HepG2 (cell line): ENCODE results near the gene SMIM22. TPM values are rescaled to one million over a fixed set of nuclear protein-coding genes. Genes with fewer than 3 reads are reported as not detected.
A peak's percentile ranks its signal among the peaks of the same experiment; 100 is the strongest.

ENCODE experiments used
- ATAC-seq: fragments of 200-7000 bp; cut with Tn5 transposase; 3 replicates; pipeline ENCODE4 v1.9.1; 2020; ENCODE audit warnings: mild to moderate bottlenecking, moderate library complexity
- BruUV-seq: library from RNA; stranded (reverse); fragments of 400-500 nt; replicated peaks from 2 replicates; lab custom pipeline; 2021; lab: Mats Ljungman, UMichigan
- CTCF ChIA-PET: fragments of 300-600 bp; formaldehyde crosslinking; extraction: SDS; loops from one replicate; lab custom pipeline; 2021; ENCODE audit warnings: low total read pairs, inconsistent platforms, low intra/inter-chr PET ratio; lab: Yijun Ruan, JAX
- POLR2A ChIA-PET: fragments of 350-600 bp; sonication (Branson Sonifier 250); formaldehyde crosslinking; loops from one replicate; lab custom pipeline; 2020; ENCODE audit warnings: antibody characterized with exemption, inconsistent platforms; lab: Yijun Ruan, JAX
- DNase-seq: peaks from one replicate; pipeline ENCODE4 v3.0.0-alpha.2; 2015; ENCODE audit warnings: low spot score
- FAIRE-seq: peaks from 3 replicates; lab custom pipeline; 2011; peaks lifted over from hg19 to GRCh38; lab: Jason Lieb, UNC
- H2AFZ ChIP-seq: one replicate; pipeline ENCODE4 v1.6.1; 2011; ENCODE audit warnings: low read length, inconsistent platforms
- H3K27ac ChIP-seq: fragments of 300-600 bp; 3 replicates; pipeline ENCODE4 v1.8.0; 2011; ENCODE audit warnings: mixed run types, mild to moderate bottlenecking, mixed read lengths, low read length, inconsistent platforms; ENCODE audit not compliant: insufficient read depth; ENCODE audit errors: extremely low read length
- H3K27me3 ChIP-seq, 2 experiments: fragments of 200-600 bp in 1 of 2; 2 replicates in 1 of 2; 3 replicates in 1 of 2; pipeline versions ENCODE4 v1.6.0 to v1.8.0; 2011; ENCODE audit warnings: low read length in 2 of 2, mild to moderate bottlenecking in 2 of 2, moderate library complexity in 2 of 2, inconsistent platforms in 1 of 2; ENCODE audit not compliant: insufficient read depth in 2 of 2, control insufficient read depth in 1 of 2
- H3K36me3 ChIP-seq, 2 experiments: fragments of 200-600 bp in 1 of 2; replicated peaks in 1 of 2; 2 replicates in 1 of 2; 3 replicates in 1 of 2; pipeline versions ENCODE4 v1.5.1 to v1.8.0; 2011; ENCODE audit warnings: low read length in 2 of 2, inconsistent platforms in 1 of 2; ENCODE audit not compliant: insufficient read depth in 2 of 2, control insufficient read depth in 1 of 2
- H3K4me1 ChIP-seq: 2 replicates; pipeline ENCODE4 v1.5.1; 2012; ENCODE audit warnings: low read length, inconsistent platforms; ENCODE audit not compliant: insufficient read depth
- H3K4me2 ChIP-seq: 2 replicates; pipeline ENCODE4 v1.6.0; 2011; ENCODE audit warnings: low read depth, low read length, inconsistent platforms
- H3K4me3 ChIP-seq, 3 experiments: fragments of 200-600 bp in 1 of 3; sonication (generic), shearing (Covaris generic) in 1 of 3; replicated peaks in 1 of 3; 2 replicates each; pipeline ENCODE4 v1.5.1; 2011 to 2016; ENCODE audit warnings: low read length in 3 of 3, inconsistent platforms in 2 of 3, low read depth in 2 of 3, mild to moderate bottlenecking in 2 of 3, control low read depth in 1 of 3, mixed read lengths in 1 of 3; ENCODE audit not compliant: insufficient read depth in 1 of 3
- H3K79me2 ChIP-seq: one replicate; pipeline ENCODE4 v1.6.1; 2011; ENCODE audit warnings: low read length, inconsistent platforms; ENCODE audit not compliant: insufficient read depth
- H3K9ac ChIP-seq: 2 replicates; pipeline ENCODE4 v1.6.0; 2011; ENCODE audit warnings: mild to moderate bottlenecking, low read depth, low read length, inconsistent platforms; ENCODE audit not compliant: insufficient read depth
- H3K9me3 ChIP-seq: 2 replicates; pipeline ENCODE4 v1.5.1; 2012; ENCODE audit warnings: mild to moderate bottlenecking, low read length
- H4K20me1 ChIP-seq: 2 replicates; pipeline ENCODE4 v1.6.0; 2011; ENCODE audit warnings: inconsistent platforms, mild to moderate bottlenecking, low read length, moderate library complexity; ENCODE audit not compliant: insufficient read depth
- ATF7 ChIP-seq, 2 experiments: fragments of 450-650 bp in 1 of 2; sonication (generic) in 1 of 2; formaldehyde crosslinking in 1 of 2; IDR thresholded peaks; 2 replicates each; pipeline versions ENCODE4 v1.4.0 to v1.6.1; 2016 to 2020; ENCODE audit warnings: antibody characterized with exemption in 1 of 2, mild to moderate bottlenecking in 1 of 2, missing genetic modification reagents in 1 of 2
- BHLHE40 ChIP-seq: IDR thresholded peaks from 2 replicates; pipeline ENCODE4 v1.6.1; 2011; ENCODE audit warnings: low read length, improper control_type of control experiment
- CEBPB ChIP-seq: IDR thresholded peaks from 2 replicates; pipeline ENCODE4 v1.6.1; 2011; ENCODE audit warnings: low read depth, low read length, improper control_type of control experiment, borderline replicate concordance
- CEBPG ChIP-seq: IDR thresholded peaks from 2 replicates; pipeline ENCODE4 v1.6.1; 2016
- HDAC2 ChIP-seq: sonication (generic); formaldehyde crosslinking; IDR thresholded peaks from 2 replicates; pipeline ENCODE4 v1.4.0; 2020; ENCODE audit warnings: missing genetic modification reagents
- ISL2 ChIP-seq: sonication (generic); formaldehyde crosslinking; IDR thresholded peaks from 2 replicates; pipeline ENCODE4 v1.5.0; 2020; ENCODE audit warnings: missing genetic modification reagents
- NFIB ChIP-seq: sonication (generic); formaldehyde crosslinking; IDR thresholded peaks from 2 replicates; pipeline ENCODE4 v1.9.0; 2021; ENCODE audit warnings: missing genetic modification reagents, mild to moderate bottlenecking, borderline replicate concordance
- POGZ ChIP-seq: sonication (generic); formaldehyde crosslinking; IDR thresholded peaks from 2 replicates; pipeline ENCODE4 v1.4.0; 2020; ENCODE audit warnings: mild to moderate bottlenecking, missing genetic modification reagents
- SNAPC4 ChIP-seq: sonication (generic); formaldehyde crosslinking; IDR thresholded peaks from 2 replicates; pipeline ENCODE4 v1.4.0; 2020; ENCODE audit warnings: mild to moderate bottlenecking, missing genetic modification reagents
- ZFP36 ChIP-seq: fragments of 150-350 bp; IDR thresholded peaks from 2 replicates; pipeline ENCODE4 v1.6.1; 2018; ENCODE audit warnings: borderline replicate concordance, low read length, low read depth; ENCODE audit not compliant: partially characterized antibody
- ZIK1 ChIP-seq: sonication (generic); formaldehyde crosslinking; IDR thresholded peaks from 2 replicates; pipeline ENCODE4 v1.5.0; 2020; ENCODE audit warnings: mild to moderate bottlenecking, low read depth, missing genetic modification reagents, borderline replicate concordance
- ZNF770 ChIP-seq: sonication (generic); formaldehyde crosslinking; IDR thresholded peaks from 2 replicates; pipeline ENCODE4 v1.5.0; 2020; ENCODE audit warnings: mild to moderate bottlenecking, missing genetic modification reagents
- WGBS: methylation state at CpG from one replicate; pipeline ENCODE4 v1.1.6; 2017; ENCODE audit warnings: low lambda C conversion rate; 5-methylcytosine and 5-hydroxymethylcytosine counted together
- in situ Hi-C: cut with HindIII; loops from 2 replicates; pipeline ENCODE4 v1.10.0; 2017; ENCODE audit warnings: low pct_unique_long_range_greater_than_20kb; ENCODE audit not compliant: extremely low pct_ligation_motif_present
- intact Hi-C: fragments of 100-400 bp; cut with micrococcal nuclease; formaldehyde crosslinking; loops from one replicate; pipeline ENCODE4 v1.10.0; 2022; ENCODE audit not compliant: unreplicated experiment
- polyA plus RNA-seq, 8 experiments: library from polyadenylated mRNA; depleted of rRNA in 3 of 8; stranded (reverse) in 7 of 8; unstranded in 1 of 8; fragments of >200 nt; fragmentation: Illumina TruSeq in 4 of 8; extraction: Trizol in 4 of 8; gene quantifications; 2 replicates each; pipeline versions ENCODE4 v1.2.1 to v1.2.3, GENCODE V29; 2011 to 2016; ENCODE audit warnings: low read depth in 4 of 8, missing spikeins in 1 of 8, mixed read lengths in 1 of 8; ENCODE audit not compliant: insufficient read depth in 1 of 8
- total RNA-seq, 5 experiments: library from RNA; depleted of rRNA; stranded (reverse); fragments of >200 nt; fragmentation: Illumina TruSeq; extraction: Trizol; gene quantifications; 2 replicates each; pipeline ENCODE4 v1.2.3, GENCODE V29; 2016; ENCODE audit warnings: low read depth in 1 of 5

SMIM22 gene
- total and polyA plus RNA-seq, 2 of the 13 experiments (the other 11 are each of a cell fraction or from before 2014, with no cell fraction given): not detected

- H4K20me1 ChIP-seq: no peaks in the 10 kb centered on the region
- no peaks in the 10 kb centered on the region for H3K27me3 ChIP-seq
- in situ Hi-C loops (no loop called here), intact Hi-C loops (no loop called here)
- 49% methylated on average over 22 of the region's 23 CpGs for WGBS
- H3K4me3 ChIP-seq: no peak overlapping the region
- ChIA-PET CTCF (no interaction called here), POLR2A (no interaction called here)
- H3K27ac ChIP-seq: no peak overlapping the region
- ATAC-seq (no peak), FAIRE-seq (no peak), DNase-seq (no peak)
- no peak for TF ChIP-seq SNAPC4 (CRISPR knock-in tag)
- no peak for TF ChIP-seq NFIB
- TF ChIP-seq CEBPG: peak; percentile 22; the same call in 1 of the 2 replicates
- TF ChIP-seq ZNF770: peak; percentile 82
- peak; percentile 25; the same call in 1 of the 2 replicates for TF ChIP-seq ATF7 (IDR thresholded peaks at IDR 0.05)
- TF ChIP-seq ATF7 (CRISPR knock-in tag; IDR thresholded peaks at IDR 0.05): no peak
- TF ChIP-seq CEBPB: peak; percentile 34; the same call in 1 of the 2 replicates
- TF ChIP-seq ZIK1 (CRISPR knock-in tag): no peak
- no peak for TF ChIP-seq ISL2 (CRISPR knock-in tag)
- no peak for TF ChIP-seq ZFP36
- TF ChIP-seq BHLHE40: no peak
- no peak for TF ChIP-seq POGZ (CRISPR knock-in tag)
- no peak for TF ChIP-seq HDAC2
- BruUV-seq: no TSS peak
- H3K36me3 ChIP-seq: no peaks in the 10 kb centered on the region
- H2AFZ ChIP-seq: no peak overlapping the region
- peak overlapping the region; percentile 18; the same call in 1 of the 2 replicates for H3K4me2 ChIP-seq
- H3K9me3 ChIP-seq: no peaks in the 10 kb centered on the region
- H3K4me1 ChIP-seq: peaks cover 95% of the 10 kb centered on the region
- no peak overlapping the region for H3K9ac ChIP-seq
- no peaks in the 10 kb centered on the region for H3K79me2 ChIP-seq
Observed at GRCh38 chr16:4785758-4786433, 9.3 kb upstream of the SMIM22 start.
